Measurements from ENCODE around the gene ADAM17.
"Not testable (repeated sequence)": the region's sequence is repeated elsewhere in the genome, so short reads cannot be mapped to it uniquely, and the experiment has no call there.

- not testable (repeated sequence) for TF ChIP-seq CTCF (IDR thresholded peaks at IDR 0.05; ENCODE audit: low read depth, low read length, missing input control); REST (IDR thresholded peaks at IDR 0.05); YY1 (IDR thresholded peaks at IDR 0.05); RAD21 (IDR thresholded peaks at IDR 0.05); GABPA (IDR thresholded peaks at IDR 0.05 in 1 of 2, conservative IDR thresholded peaks at IDR 0.05 in 1 of 2); TAF1 (conservative IDR thresholded peaks at IDR 0.05)
Measured at GRCh38 chr2:9550859-9551391, 4.7 kb downstream of the ADAM17 start.

Measured in liver (tissue), 3 donors.